Psoas muscle (tissue), 8 donors: ENCODE data around the gene TSPAN31. TPM values are rescaled to one million over a fixed set of nuclear protein-coding genes. Genes with fewer than 3 reads are reported as not detected.

ENCODE experiments used
- ATAC-seq, 4 donors: fragments of 200-7000 bp; cut with Tn5 transposase; one replicate each; pipeline ENCODE4 v1.9.1; 2020; ENCODE audit warnings: moderate library complexity in 3 of 4, mild to moderate bottlenecking in 2 of 4
- DNase-seq, 2 donors: peaks; one replicate each; pipeline ENCODE4 v3.0.0-alpha.2; 2020
- H3K27ac ChIP-seq: fragments of 200-600 bp; one replicate; pipeline ENCODE4 v1.8.0; 2022
- H3K27me3 ChIP-seq, 3 donors: fragments of 200-600 bp in 1 of 3; one replicate each; pipeline versions ENCODE4 v1.6.1 to v1.8.0; 2013 to 2022; ENCODE audit warnings: low read length in 2 of 3, mild to moderate bottlenecking in 2 of 3, moderate library complexity in 1 of 3; ENCODE audit not compliant: insufficient read depth in 3 of 3
- H3K36me3 ChIP-seq, 2 donors: fragments of 200-600 bp in 1 of 2; one replicate each; pipeline versions ENCODE4 v1.6.1 to v1.8.0; 2013 to 2022; ENCODE audit warnings: low read depth in 1 of 2, mild to moderate bottlenecking in 1 of 2, moderate library complexity in 1 of 2; ENCODE audit not compliant: insufficient read depth in 1 of 2
- H3K4me1 ChIP-seq: fragments of 200-600 bp; one replicate; pipeline ENCODE4 v1.8.0; 2022
- H3K4me3 ChIP-seq: fragments of 200-600 bp; one replicate; pipeline ENCODE4 v1.8.0; 2022; ENCODE audit warnings: mild to moderate bottlenecking
- H3K9me3 ChIP-seq: fragments of 200-600 bp; one replicate; pipeline ENCODE4 v1.8.0; 2022
- WGBS, 3 donors: extraction: QIAGEN DNeasy Blood & Tissue Kit; methylation state at CpG; one replicate each; pipeline versions ENCODE4 v1.1.6 to v1.1.7; 2013; 5-methylcytosine and 5-hydroxymethylcytosine counted together
- intact Hi-C, 2 donors: fragments of 100-400 bp; cut with DNase I; formaldehyde crosslinking; loops; one replicate each; pipeline versions ENCODE4 v1.11.0 to v1.14.2; 2022
- polyA plus RNA-seq, 3 donors: library from polyadenylated mRNA; stranded (reverse); fragments of 200-250 nt; gene quantifications; one replicate each; pipeline ENCODE4 v1.2.3, GENCODE V29; 2013
- total RNA-seq, 4 donors: library from RNA; stranded (reverse); fragmentation: NEBNext Ultra II Directional in 2 of 4; extraction: Animal tissue kit (Norgen Biotek cat#: 25700) in 2 of 4; gene quantifications; one replicate each; pipeline versions ENCODE4 v1.2.1 to v1.2.4, GENCODE V29; 2021 to 2023
- TF ChIP-seq, protein P1 (sequence below): fragments of 200-600 bp; IDR thresholded peaks from one replicate; pipeline ENCODE4 v1.8.0; 2022; ENCODE audit warnings: antibody characterized with exemption
- donor health status: healthy with polysubstance abuse.
- donor health status: DM: no; HTN: no; CAD: no; lungs with moderate emphysema.
- donor health status: Bipolar disorder and iron deficiency.
- donor health status: healthy.
- donor health status: DM: yes; HTN: yes; CAD: no.
- donor health status: DM: no; HTN: no; CAD: no.
- donor health status: DM: no; HTN: no; CAD: no.
- donor health status: DM: yes; HTN: yes; CAD: no.

Gene TSPAN31
- total and polyA plus RNA-seq, 7 donors: 14.6 to 31.2 (median 20.6) TPM

DNA sequence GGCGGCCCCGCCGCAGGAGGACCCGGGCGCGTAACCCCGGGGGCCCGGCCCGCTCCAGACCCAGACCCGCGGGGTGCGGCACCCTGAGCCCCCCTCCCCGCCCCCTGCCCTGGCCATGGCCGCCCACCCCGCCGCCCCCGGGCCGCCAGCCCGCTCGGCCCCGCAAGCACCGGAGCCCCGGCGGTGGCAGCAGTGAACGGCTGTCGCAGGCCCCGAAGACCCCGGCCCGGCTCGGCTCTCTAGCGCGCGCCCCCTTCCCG is 10.3 kb downstream of the TSPAN31 start:
- H3K36me3 ChIP-seq: peaks cover 5 to 29% of the 10 kb centered on the region in 2 donors
- intact Hi-C loops: no loop called here
- WGBS, 3 donors: 0 to 1% (median 0%) methylated on average over 4 to 34 of the region's 34 CpGs
- H3K27ac ChIP-seq: no peak overlapping the region
- peak overlapping the region; percentile 72 for H3K4me3 ChIP-seq
- no peaks in the 10 kb centered on the region for H3K9me3 ChIP-seq
- no peak for DNase-seq
- TF ChIP-seq, protein P1, sequence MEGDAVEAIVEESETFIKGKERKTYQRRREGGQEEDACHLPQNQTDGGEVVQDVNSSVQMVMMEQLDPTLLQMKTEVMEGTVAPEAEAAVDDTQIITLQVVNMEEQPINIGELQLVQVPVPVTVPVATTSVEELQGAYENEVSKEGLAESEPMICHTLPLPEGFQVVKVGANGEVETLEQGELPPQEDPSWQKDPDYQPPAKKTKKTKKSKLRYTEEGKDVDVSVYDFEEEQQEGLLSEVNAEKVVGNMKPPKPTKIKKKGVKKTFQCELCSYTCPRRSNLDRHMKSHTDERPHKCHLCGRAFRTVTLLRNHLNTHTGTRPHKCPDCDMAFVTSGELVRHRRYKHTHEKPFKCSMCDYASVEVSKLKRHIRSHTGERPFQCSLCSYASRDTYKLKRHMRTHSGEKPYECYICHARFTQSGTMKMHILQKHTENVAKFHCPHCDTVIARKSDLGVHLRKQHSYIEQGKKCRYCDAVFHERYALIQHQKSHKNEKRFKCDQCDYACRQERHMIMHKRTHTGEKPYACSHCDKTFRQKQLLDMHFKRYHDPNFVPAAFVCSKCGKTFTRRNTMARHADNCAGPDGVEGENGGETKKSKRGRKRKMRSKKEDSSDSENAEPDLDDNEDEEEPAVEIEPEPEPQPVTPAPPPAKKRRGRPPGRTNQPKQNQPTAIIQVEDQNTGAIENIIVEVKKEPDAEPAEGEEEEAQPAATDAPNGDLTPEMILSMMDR: no peak
- no peak for ATAC-seq
- H3K27me3 ChIP-seq: peaks cover 0 to 4% (median 0%) of the 10 kb centered on the region in 3 donors
- H3K4me1 ChIP-seq: peaks cover 24% of the 10 kb centered on the region

- DNase-seq (peak in 1 of 2 donors; percentile 62), ATAC-seq (no peak)
- WGBS, 3 donors: 3 to 5% (median 5%) methylated on average over 45 to 76 of the region's 76 CpGs
- Histone ChIP-seq H3K4me3 (peak overlapping the region; percentile 72), H3K27me3 (peaks cover 0 to 4% (median 0%) of the 10 kb centered on the region in 3 donors), H3K4me1 (peaks cover 18% of the 10 kb centered on the region), H3K9me3 (no peaks in the 10 kb centered on the region), H3K27ac (no peak overlapping the region), H3K36me3 (peaks cover 3 to 23% of the 10 kb centered on the region in 2 donors)
- TF ChIP-seq, protein P1: no peak
- intact Hi-C loops: no loop called here
These were observed 10.9 kb downstream of the TSPAN31 start for GRCh38 chr12:57755454-57756372.

DNA sequence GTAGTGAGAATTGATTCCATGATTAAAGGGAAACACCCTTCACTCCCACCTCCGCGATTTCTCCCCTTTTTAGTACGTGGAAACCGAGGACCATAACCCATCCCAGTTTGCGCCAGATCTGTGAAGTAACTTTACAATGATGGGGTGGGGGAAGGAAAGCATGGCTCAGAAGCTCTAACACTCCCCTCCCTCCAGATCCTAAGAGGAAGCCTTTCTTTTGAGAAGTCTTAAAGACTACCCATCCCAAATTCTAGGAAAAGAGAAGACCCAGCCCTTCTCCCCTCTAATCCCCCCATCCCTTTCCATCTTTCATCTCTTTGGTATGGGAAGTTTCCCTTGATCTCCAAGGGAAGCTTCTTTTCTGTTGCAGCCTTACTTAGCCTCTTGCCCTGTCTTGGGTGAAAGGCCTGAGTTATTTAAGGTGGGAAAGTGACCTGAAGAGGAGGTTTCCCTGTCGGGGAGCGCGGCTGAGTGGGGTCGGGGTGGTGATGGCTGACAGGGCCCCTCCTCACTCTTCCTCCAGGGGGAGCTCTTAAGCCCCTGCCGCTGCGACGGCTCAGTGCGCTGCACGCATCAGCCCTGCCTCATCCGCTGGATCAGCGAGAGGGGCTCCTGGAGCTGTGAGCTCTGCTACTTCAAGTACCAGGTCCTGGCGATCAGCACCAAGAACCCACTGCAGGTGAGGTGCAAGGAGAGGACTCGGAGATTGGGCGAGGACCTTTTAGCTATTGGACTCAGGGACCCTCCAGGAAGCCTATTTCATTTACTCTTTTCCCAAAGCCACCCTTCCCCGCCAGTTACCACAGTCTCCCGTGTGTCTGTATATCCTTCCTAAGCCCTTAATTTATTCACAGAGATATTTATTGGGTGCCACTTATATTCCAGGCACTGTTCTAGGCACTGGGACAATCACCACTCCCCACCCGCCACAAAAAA is 11.8 kb downstream of the TSPAN31 start:
- Histone ChIP-seq H3K27me3 (peaks cover 0 to 6% (median 0%) of the 10 kb centered on the region in 3 donors), H3K4me1 (peaks cover 9% of the 10 kb centered on the region), H3K9me3 (no peaks in the 10 kb centered on the region), H3K36me3 (peaks cover 0 to 21% of the 10 kb centered on the region in 2 donors), H3K4me3 (peak overlapping the region; percentile 72), H3K27ac (no peak overlapping the region)
- DNase-seq (peak in 1 of 2 donors; percentile 65), ATAC-seq (no peak)
- TF ChIP-seq, protein P1: peak; percentile 32
- intact Hi-C loops: no loop called here
- 61 to 68% (median 66%) methylated on average over 22 of the region's 22 CpGs for WGBS, 3 donors

GRCh38 chr12:57757771-57758170 is 12.9 kb downstream of the TSPAN31 start:
- H3K4me1 ChIP-seq: peaks cover 9% of the 10 kb centered on the region
- H3K27ac ChIP-seq: no peak overlapping the region
- no peaks in the 10 kb centered on the region for H3K9me3 ChIP-seq
- WGBS, 3 donors: 87 to 91% (median 89%) methylated on average over 4 of the region's 4 CpGs
- intact Hi-C loops: no loop called here
- TF ChIP-seq, protein P1: no peak
- no peak for ATAC-seq
- no peak overlapping the region for H3K4me3 ChIP-seq
- H3K36me3 ChIP-seq: peaks cover 0 to 21% of the 10 kb centered on the region in 2 donors
- H3K27me3 ChIP-seq: peaks cover 0 to 17% (median 1%) of the 10 kb centered on the region in 3 donors
- no peak for DNase-seq
